Breast epithelium (tissue), 4 donors: ENCODE results near the gene KIAA1217. TPM values are rescaled to one million over a fixed set of nuclear protein-coding genes. Genes with fewer than 3 reads are reported as not detected.

Source experiments
- DNase-seq, 2 donors: peaks; one replicate each; pipeline ENCODE4 v3.0.0-alpha.2; 2019; ENCODE audit warnings: low spot score in 2 of 2
- H3K27ac ChIP-seq, 2 donors: fragments of 200-600 bp; sonication (generic) in 1 of 2; one replicate each; pipeline ENCODE4 v1.5.1; 2016 to 2019; ENCODE audit warnings: mild to moderate bottlenecking in 1 of 2
- H3K27me3 ChIP-seq, 2 donors: fragments of 200-600 bp; sonication (generic) in 1 of 2; one replicate each; pipeline versions ENCODE4 v1.5.1 to v1.6.0; 2017 to 2019; ENCODE audit warnings: control low read depth in 1 of 2, mild to moderate bottlenecking in 1 of 2
- H3K36me3 ChIP-seq: fragments of 200-600 bp; one replicate; pipeline ENCODE4 v1.5.1; 2019
- H3K4me1 ChIP-seq, 2 donors: fragments of 200-600 bp; sonication (generic); one replicate each; pipeline ENCODE4 v1.5.1; 2016 to 2019; ENCODE audit warnings: control low read depth in 1 of 2
- H3K4me3 ChIP-seq, 3 donors: fragments of 200-600 bp; sonication (generic); 1 replicate in 2 of 3; 2 replicates in 1 of 3; pipeline ENCODE4 v1.5.1; 2016 to 2019; ENCODE audit warnings: mild to moderate bottlenecking in 3 of 3, moderate library complexity in 2 of 3
- H3K9me3 ChIP-seq, 2 donors: fragments of 200-600 bp; sonication (generic) in 1 of 2; one replicate each; pipeline ENCODE4 v1.5.1; 2016 to 2019; ENCODE audit warnings: control low read depth in 1 of 2
- CTCF ChIP-seq, 3 donors: fragments of 450-650 bp; IDR thresholded peaks; one replicate each; pipeline ENCODE4 v1.5.1; 2016 to 2017; ENCODE audit warnings: antibody characterized with exemption in 3 of 3, mild to moderate bottlenecking in 3 of 3, moderate library complexity in 3 of 3
- POLR2A ChIP-seq: fragments of 450-650 bp; IDR thresholded peaks from one replicate; pipeline ENCODE4 v1.6.1; 2016; ENCODE audit warnings: antibody characterized with exemption, mild to moderate bottlenecking, moderate library complexity
- POLR2AphosphoS5 ChIP-seq, 3 donors: sonication (generic); formaldehyde crosslinking; IDR thresholded peaks; one replicate each; pipeline ENCODE4 v1.6.1; 2017; ENCODE audit warnings: antibody characterized with exemption in 3 of 3
- intact Hi-C: fragments of 100-400 bp; cut with DNase I; formaldehyde crosslinking; loops from one replicate; pipeline ENCODE4 v1.15.1; 2023; ENCODE audit warnings: low total_unique reads
- total RNA-seq, 3 donors: library from RNA; depleted of rRNA; stranded (reverse); fragments of >200 nt; gene quantifications; one replicate each; pipeline ENCODE4 v1.1.0, GENCODE V29; 2016

The KIAA1217 gene
- total RNA-seq, 3 donors from 2014 or later = 19.7 to 154 (median 83.6) TPM

GRCh38 chr10:24278176-24278889, 69.4 kb downstream of the KIAA1217 start:
- H3K4me1 ChIP-seq = no peaks in the 10 kb centered on the region
- H3K4me3 ChIP-seq = no peak overlapping the region
- H3K27ac ChIP-seq = no peak overlapping the region
- DNase-seq = no peak
- H3K27me3 ChIP-seq = no peaks in the 10 kb centered on the region
- intact Hi-C loops = no loop called here
- H3K36me3 ChIP-seq = no peaks in the 10 kb centered on the region
- peaks cover 0 to 5% of the 10 kb centered on the region in 2 donors for H3K9me3 ChIP-seq
- TF ChIP-seq POLR2A = no peak
- no peak for TF ChIP-seq CTCF (IDR thresholded peaks at IDR 0.05)
- no peak for TF ChIP-seq POLR2AphosphoS5 (IDR thresholded peaks at IDR 0.05)

- no peak for TF ChIP-seq POLR2AphosphoS5 (IDR thresholded peaks at IDR 0.05)
- TF ChIP-seq POLR2A = no peak
- no peak for TF ChIP-seq CTCF (IDR thresholded peaks at IDR 0.05)
- peaks cover 0 to 5% of the 10 kb centered on the region in 2 donors for H3K9me3 ChIP-seq
- no peaks in the 10 kb centered on the region for H3K27me3 ChIP-seq
- intact Hi-C loops = no loop called here
- H3K4me3 ChIP-seq = no peak overlapping the region
- no peak overlapping the region for H3K27ac ChIP-seq
- no peaks in the 10 kb centered on the region for H3K4me1 ChIP-seq
- no peak for DNase-seq
- H3K36me3 ChIP-seq = no peaks in the 10 kb centered on the region
Measured at GRCh38 chr10:24279166-24279565, 70.2 kb downstream of the KIAA1217 start.

GRCh38 chr10:24287559-24288195, 78.7 kb downstream of the KIAA1217 start:
- DNase-seq = no peak
- intact Hi-C loops = no loop called here
- no peaks in the 10 kb centered on the region for H3K27me3 ChIP-seq
- H3K4me1 ChIP-seq = no peaks in the 10 kb centered on the region
- H3K27ac ChIP-seq = peak overlapping the region; percentile 34 to 40
- H3K36me3 ChIP-seq = no peaks in the 10 kb centered on the region
- TF ChIP-seq CTCF (IDR thresholded peaks at IDR 0.05) = no peak
- no peak for TF ChIP-seq POLR2AphosphoS5 (IDR thresholded peaks at IDR 0.05)
- no peak for TF ChIP-seq POLR2A
- H3K4me3 ChIP-seq = no peak overlapping the region
- no peaks in the 10 kb centered on the region for H3K9me3 ChIP-seq

- H3K27ac ChIP-seq = peak overlapping the region; percentile 36 to 40
- H3K4me3 ChIP-seq = no peak overlapping the region
- H3K36me3 ChIP-seq = no peaks in the 10 kb centered on the region
- no peaks in the 10 kb centered on the region for H3K9me3 ChIP-seq
- H3K4me1 ChIP-seq = peaks cover 0 to 2% of the 10 kb centered on the region in 2 donors
- intact Hi-C loops = no loop called here
- no peak for DNase-seq
- TF ChIP-seq CTCF (IDR thresholded peaks at IDR 0.05) (no peak), POLR2A (no peak), POLR2AphosphoS5 (IDR thresholded peaks at IDR 0.05) (no peak)
- H3K27me3 ChIP-seq = no peaks in the 10 kb centered on the region
Measured at GRCh38 chr10:24288581-24288980, 79.6 kb downstream of the KIAA1217 start.

GRCh38 chr10:24289235-24289634, 80.3 kb downstream of the KIAA1217 start:
- Histone ChIP-seq H3K27me3 (no peaks in the 10 kb centered on the region), H3K4me3 (no peak overlapping the region), H3K27ac (peak overlapping the region; percentile 5 to 33), H3K4me1 (peaks cover 0 to 4% of the 10 kb centered on the region in 2 donors), H3K36me3 (no peaks in the 10 kb centered on the region), H3K9me3 (no peaks in the 10 kb centered on the region)
- intact Hi-C loops = no loop called here
- TF ChIP-seq POLR2AphosphoS5 (IDR thresholded peaks at IDR 0.05) = no peak
- no peak for TF ChIP-seq POLR2A
- TF ChIP-seq CTCF (IDR thresholded peaks at IDR 0.05) = no peak
- DNase-seq = no peak
